Gastroesophageal sphincter (tissue), 3 donors: ENCODE data around the gene COL18A1.

Experiments used
- POLR2AphosphoS5 ChIP-seq: sonication (generic); formaldehyde crosslinking; IDR thresholded peaks from one replicate; pipeline ENCODE4 v1.6.1; 2017; ENCODE audit warnings: antibody characterized with exemption
- TF ChIP-seq, protein P1 (sequence below), 4 experiments: fragments of 200-600 bp in 2 of 4; fragments of 450-650 bp in 2 of 4; sonication (generic) in 1 of 4; IDR thresholded peaks; one replicate each; pipeline ENCODE4 v1.5.1; 2017 to 2019; ENCODE audit warnings: antibody characterized with exemption in 4 of 4, mild to moderate bottlenecking in 2 of 4, moderate library complexity in 2 of 4

DNA sequence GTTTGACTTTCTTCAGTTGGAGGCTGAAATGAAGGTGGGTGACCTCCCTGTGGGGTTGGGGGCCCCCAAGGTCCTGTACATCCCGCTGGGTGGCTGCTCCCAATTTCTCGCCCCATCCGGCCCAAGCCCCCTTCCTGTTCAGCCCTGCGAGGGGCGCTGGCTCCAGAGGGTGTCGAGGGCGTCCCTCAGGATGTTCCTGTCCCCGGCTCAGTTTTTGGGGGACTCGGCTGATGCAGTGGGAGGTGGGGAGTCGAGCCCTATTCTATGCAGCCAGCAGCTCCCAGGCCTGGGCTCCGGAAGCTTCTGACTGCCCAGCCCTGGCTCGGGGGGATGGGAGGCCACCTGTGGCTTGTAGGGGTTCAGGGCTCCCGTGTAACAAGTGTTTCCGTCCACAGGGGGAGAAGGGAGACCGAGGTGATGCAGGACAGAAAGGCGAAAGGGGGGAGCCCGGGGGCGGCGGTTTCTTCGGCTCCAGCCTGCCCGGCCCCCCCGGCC, 99.1 kb downstream of the COL18A1 start:
- TF ChIP-seq, protein P1, sequence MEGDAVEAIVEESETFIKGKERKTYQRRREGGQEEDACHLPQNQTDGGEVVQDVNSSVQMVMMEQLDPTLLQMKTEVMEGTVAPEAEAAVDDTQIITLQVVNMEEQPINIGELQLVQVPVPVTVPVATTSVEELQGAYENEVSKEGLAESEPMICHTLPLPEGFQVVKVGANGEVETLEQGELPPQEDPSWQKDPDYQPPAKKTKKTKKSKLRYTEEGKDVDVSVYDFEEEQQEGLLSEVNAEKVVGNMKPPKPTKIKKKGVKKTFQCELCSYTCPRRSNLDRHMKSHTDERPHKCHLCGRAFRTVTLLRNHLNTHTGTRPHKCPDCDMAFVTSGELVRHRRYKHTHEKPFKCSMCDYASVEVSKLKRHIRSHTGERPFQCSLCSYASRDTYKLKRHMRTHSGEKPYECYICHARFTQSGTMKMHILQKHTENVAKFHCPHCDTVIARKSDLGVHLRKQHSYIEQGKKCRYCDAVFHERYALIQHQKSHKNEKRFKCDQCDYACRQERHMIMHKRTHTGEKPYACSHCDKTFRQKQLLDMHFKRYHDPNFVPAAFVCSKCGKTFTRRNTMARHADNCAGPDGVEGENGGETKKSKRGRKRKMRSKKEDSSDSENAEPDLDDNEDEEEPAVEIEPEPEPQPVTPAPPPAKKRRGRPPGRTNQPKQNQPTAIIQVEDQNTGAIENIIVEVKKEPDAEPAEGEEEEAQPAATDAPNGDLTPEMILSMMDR (IDR thresholded peaks at IDR 0.05): no peak
- no peak for TF ChIP-seq POLR2AphosphoS5
